A549 (cell line): Measurements from ENCODE around the gene SYTL3. TPM values are rescaled to one million over a fixed set of nuclear protein-coding genes. Genes with fewer than 3 reads are reported as not detected.

ENCODE experiments used
- ATAC-seq, 2 experiments: fragments of 200-7000 bp in 1 of 2; fragments of >200 bp in 1 of 2; cut with Nextera tagmentation in 1 of 2; cut with Tn5 transposase in 1 of 2; 3 replicates each; pipeline versions ENCODE4 v1.8.0 to v1.9.1; 2018 to 2020; ENCODE audit warnings: mild to moderate bottlenecking in 1 of 2, moderate library complexity in 1 of 2
- CTCF ChIA-PET: fragments of 300-600 bp; sonication (Branson Sonifier 250); formaldehyde crosslinking; extraction: SDS; loops from one replicate; lab custom pipeline; 2021; ENCODE audit warnings: antibody characterized with exemption, inconsistent platforms; lab: Yijun Ruan, JAX
- POLR2A ChIA-PET: fragments of 350-600 bp; formaldehyde crosslinking; extraction: SDS; loops from one replicate; lab custom pipeline; 2021; ENCODE audit warnings: antibody characterized with exemption, inconsistent platforms; lab: Yijun Ruan, JAX
- DNase-seq, 2 experiments: peaks; one replicate each; pipeline versions ENCODE4 v3.0.0 to v3.0.0-alpha.2; 2011 to 2016; ENCODE audit warnings: low read depth in 1 of 2, low spot score in 1 of 2
- FAIRE-seq: peaks from 2 replicates; lab custom pipeline; 2011; peaks lifted over from hg19 to GRCh38; lab: Jason Lieb, UNC
- H3K27ac ChIP-seq, 2 experiments: fragments of >200 bp; sonication (Bioruptor Twin); formaldehyde crosslinking; 3 replicates each; pipeline ENCODE4 v1.5.1; 2016 to 2017
- H3K4me1 ChIP-seq: fragments of >200 bp; sonication (Bioruptor Twin); formaldehyde crosslinking; 3 replicates; pipeline ENCODE4 v1.6.1; 2016
- H3K4me2 ChIP-seq: fragments of >200 bp; sonication (Bioruptor Twin); formaldehyde crosslinking; 3 replicates; pipeline ENCODE4 v1.6.1; 2016
- H3K4me3 ChIP-seq: fragments of >200 bp; sonication (Bioruptor Twin); formaldehyde crosslinking; 3 replicates; pipeline ENCODE4 v1.5.1; 2016
- H3K9me3 ChIP-seq: fragments of >200 bp; sonication (Bioruptor Twin); formaldehyde crosslinking; 3 replicates; pipeline ENCODE4 v1.6.1; 2016
- ATOH8 ChIP-seq: fragments of 250-450 bp; sonication (Bioruptor Pico); IDR thresholded peaks from 2 replicates; pipeline ENCODE4 v1.5.0; 2020; ENCODE audit warnings: low read depth, mild to moderate bottlenecking, moderate library complexity
- BCL3 ChIP-seq: fragments of >200 bp; sonication (Bioruptor Twin); formaldehyde crosslinking; IDR thresholded peaks from 3 replicates; pipeline ENCODE4 v1.6.1; 2016
- CHD2 ChIP-seq: fragments of 150-350 bp; IDR thresholded peaks from 2 replicates; pipeline ENCODE4 v1.6.1; 2014; ENCODE audit warnings: low read length; ENCODE audit not compliant: partially characterized antibody
- CHD4 ChIP-seq: fragments of 200-600 bp; sonication (generic); IDR thresholded peaks from 2 replicates; pipeline ENCODE4 v1.6.1; 2016; ENCODE audit warnings: antibody characterized with exemption, mild to moderate bottlenecking, borderline replicate concordance
- E2F6 ChIP-seq: IDR thresholded peaks from 2 replicates; pipeline ENCODE4 v1.6.1; 2012; ENCODE audit warnings: low read depth, borderline replicate concordance
- FOSB ChIP-seq: fragments of 250-450 bp; sonication (Bioruptor Pico); IDR thresholded peaks from 2 replicates; pipeline ENCODE4 v1.5.0; 2020; ENCODE audit warnings: mild to moderate bottlenecking, moderate library complexity
- FOSL2 ChIP-seq, 2 experiments: fragments of 450-650 bp in 1 of 2; fragments of >200 bp in 1 of 2; sonication (Bioruptor Twin) in 1 of 2; formaldehyde crosslinking; IDR thresholded peaks; 2 replicates each; pipeline versions ENCODE4 v1.5.0 to v1.6.1; 2016 to 2020; ENCODE audit warnings: mild to moderate bottlenecking in 1 of 2, moderate library complexity in 1 of 2
- FOXS1 ChIP-seq: fragments of 250-450 bp; sonication (Bioruptor Pico); IDR thresholded peaks from 2 replicates; pipeline ENCODE4 v1.5.0; 2020; ENCODE audit warnings: mild to moderate bottlenecking, moderate library complexity
- HOXA7 ChIP-seq: fragments of 250-450 bp; sonication (Bioruptor Pico); IDR thresholded peaks from 2 replicates; pipeline ENCODE4 v1.5.0; 2020; ENCODE audit warnings: mild to moderate bottlenecking, moderate library complexity
- HOXB5 ChIP-seq: fragments of 250-450 bp; sonication (Bioruptor Pico); IDR thresholded peaks from 2 replicates; pipeline ENCODE4 v1.5.0; 2020; ENCODE audit warnings: mild to moderate bottlenecking, moderate library complexity
- KDM5A ChIP-seq: fragments of 200-600 bp; sonication (generic); IDR thresholded peaks from 2 replicates; pipeline ENCODE4 v1.6.1; 2016; ENCODE audit warnings: antibody characterized with exemption, mild to moderate bottlenecking
- RFX5 ChIP-seq: fragments of 450-650 bp; IDR thresholded peaks from 2 replicates; pipeline ENCODE4 v1.7.1; 2014; ENCODE audit warnings: antibody characterized with exemption, mild to moderate bottlenecking, moderate library complexity
- SREBF2 ChIP-seq: fragments of 450-650 bp; IDR thresholded peaks from 2 replicates; pipeline ENCODE4 v1.6.1; 2014; ENCODE audit warnings: mild to moderate bottlenecking, moderate library complexity
- USF2 ChIP-seq: fragments of 450-650 bp; IDR thresholded peaks from 2 replicates; pipeline ENCODE4 v1.6.1; 2014; ENCODE audit warnings: antibody characterized with exemption
- ZC3H11A ChIP-seq: fragments of 450-650 bp; IDR thresholded peaks from 2 replicates; pipeline ENCODE4 v1.6.1; 2014; ENCODE audit warnings: antibody characterized with exemption, mild to moderate bottlenecking
- ZFP36 ChIP-seq: fragments of 450-650 bp; IDR thresholded peaks from 2 replicates; pipeline ENCODE4 v1.6.1; 2014; ENCODE audit warnings: borderline replicate concordance; ENCODE audit not compliant: partially characterized antibody
- ZNF302 ChIP-seq: fragments of 250-450 bp; sonication (Bioruptor Pico); IDR thresholded peaks from 2 replicates; pipeline ENCODE4 v1.9.0; 2021; ENCODE audit warnings: inconsistent platforms, mild to moderate bottlenecking, moderate library complexity
- ZSCAN20 ChIP-seq: fragments of 250-450 bp; sonication (Bioruptor Pico); IDR thresholded peaks from 2 replicates; pipeline ENCODE4 v1.8.0; 2022; ENCODE audit warnings: mild to moderate bottlenecking, moderate library complexity
- WGBS: methylation state at CpG from one replicate; pipeline ENCODE4 v1.1.6; 2017; ENCODE audit errors: missing lambda C conversion rate; 5-methylcytosine and 5-hydroxymethylcytosine counted together
- polyA plus RNA-seq, 4 experiments: library from polyadenylated mRNA; depleted of rRNA in 3 of 4; stranded (reverse); fragments of >200 nt; fragmentation: RNase III in 1 of 4; extraction: RNeasy Plus Mini Kit Qiagen cat#74134 plus additional on column Dnase treatment in 1 of 4; gene quantifications; 2 replicates in 3 of 4; 3 replicates in 1 of 4; pipeline ENCODE4 v1.2.3, GENCODE V29; 2011 to 2017
- TF ChIP-seq, protein P1 (sequence below): IDR thresholded peaks from 2 replicates; pipeline ENCODE4 v1.6.1; 2012
- TF ChIP-seq, protein P2 (sequence below): fragments of >200 bp; sonication (Bioruptor Twin); formaldehyde crosslinking; IDR thresholded peaks from 2 replicates; pipeline ENCODE4 v1.6.1; 2016

The SYTL3 gene
- polyA plus RNA-seq, 2 of the 4 experiments (the other 2 are of a cell fraction), result 0.63 to 0.89 TPM

- no peak for FAIRE-seq
- no peak for TF ChIP-seq ZFP36
- no peak for TF ChIP-seq HOXA7
- TF ChIP-seq FOXS1 (CRISPR knock-in tag), result no peak
- no peak for TF ChIP-seq FOSB
- no peak for TF ChIP-seq HOXB5 (CRISPR knock-in tag)
- TF ChIP-seq ZSCAN20 (CRISPR knock-in tag), result no peak
- no peak for TF ChIP-seq SREBF2
- TF ChIP-seq ZC3H11A, result no peak
- TF ChIP-seq CHD2, result no peak
- TF ChIP-seq ZNF302, result no peak
- TF ChIP-seq CHD4, result no peak
- H3K4me1 ChIP-seq, result no peaks in the 10 kb centered on the region
- no peak overlapping the region for H3K4me2 ChIP-seq
- POLR2A ChIA-PET, result no interaction called here
- CTCF ChIA-PET, result interaction anchor here (4.5 to 5.2 kb wide), 2 partner anchors 387 to 394 kb away, joined by 32 to 34 read pairs; no protein-coding TSS in a partner anchor
- 87% methylated on average over 11 of the region's 14 CpGs for WGBS
- no peak overlapping the region for H3K27ac ChIP-seq
- no peak overlapping the region for H3K4me3 ChIP-seq
- no peak for DNase-seq
- H3K9me3 ChIP-seq, result no peaks in the 10 kb centered on the region
- no peak for ATAC-seq
Measured at GRCh38 chr6:158607411-158608170, 42.3 kb upstream of the SYTL3 start.

GRCh38 chr6:158608221-158608620, 41.6 kb upstream of the SYTL3 start:
- Histone ChIP-seq H3K4me3 (no peak overlapping the region), H3K9me3 (no peaks in the 10 kb centered on the region), H3K27ac (no peak overlapping the region), H3K4me2 (no peak overlapping the region), H3K4me1 (no peaks in the 10 kb centered on the region)
- CTCF ChIA-PET, result interaction anchor here (1.2 to 4.5 kb wide), 2 partner anchors 13 to 394 kb away, joined by 3 to 32 read pairs; no protein-coding TSS in a partner anchor
- no peak for ATAC-seq
- TF ChIP-seq, protein P1, sequence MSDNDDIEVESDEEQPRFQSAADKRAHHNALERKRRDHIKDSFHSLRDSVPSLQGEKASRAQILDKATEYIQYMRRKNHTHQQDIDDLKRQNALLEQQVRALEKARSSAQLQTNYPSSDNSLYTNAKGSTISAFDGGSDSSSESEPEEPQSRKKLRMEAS, result no peak
- TF ChIP-seq, protein P2, sequence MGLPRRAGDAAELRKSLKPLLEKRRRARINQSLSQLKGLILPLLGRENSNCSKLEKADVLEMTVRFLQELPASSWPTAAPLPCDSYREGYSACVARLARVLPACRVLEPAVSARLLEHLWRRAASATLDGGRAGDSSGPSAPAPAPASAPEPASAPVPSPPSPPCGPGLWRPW, result no peak
- TF ChIP-seq CHD2 (no peak), BCL3 (no peak), RFX5 (no peak), USF2 (no peak), ATOH8 (no peak), FOSL2 (IDR thresholded peaks at IDR 0.05) (no peak), FOSL2 (CRISPR knock-in tag; IDR thresholded peaks at IDR 0.05) (no peak), E2F6 (no peak), KDM5A (no peak)
- 91% methylated on average over 11 of the region's 12 CpGs for WGBS
- DNase-seq, result no peak
- POLR2A ChIA-PET, result no interaction called here
- no peak for FAIRE-seq
